GM20000 (cell line): ENCODE measurements around the gene PTPRN.

Experiments
- DNase-seq: peaks from one replicate; pipeline ENCODE4 v3.0.0; 2012; ENCODE audit warnings: low spot score
- TF ChIP-seq, protein P1 (sequence below): IDR thresholded peaks from 2 replicates; pipeline ENCODE4 v1.5.1; 2012; ENCODE audit warnings: mild to moderate bottlenecking, control low read depth; ENCODE audit errors: extremely low read depth, missing control alignments

Gene PTPRN

DNA sequence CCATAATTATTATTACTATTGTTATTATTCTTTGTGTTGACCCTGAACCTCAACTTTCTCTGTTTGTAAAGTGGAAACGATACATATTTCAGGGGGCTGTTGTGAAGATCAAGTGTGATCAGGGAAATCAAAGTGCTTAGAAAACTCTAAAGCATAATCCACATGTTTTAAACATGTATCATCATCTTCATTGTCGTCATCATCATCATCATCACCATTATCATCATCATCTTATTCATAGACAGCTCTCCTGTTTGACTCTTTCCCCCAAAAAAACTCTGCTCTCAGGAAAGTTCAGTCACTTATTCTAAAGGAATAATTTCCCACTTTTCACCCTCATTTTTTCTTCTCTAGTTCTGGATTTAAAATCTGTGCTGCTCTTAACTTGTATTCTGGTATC is 5.0 kb downstream of the PTPRN start:
- TF ChIP-seq, protein P1, sequence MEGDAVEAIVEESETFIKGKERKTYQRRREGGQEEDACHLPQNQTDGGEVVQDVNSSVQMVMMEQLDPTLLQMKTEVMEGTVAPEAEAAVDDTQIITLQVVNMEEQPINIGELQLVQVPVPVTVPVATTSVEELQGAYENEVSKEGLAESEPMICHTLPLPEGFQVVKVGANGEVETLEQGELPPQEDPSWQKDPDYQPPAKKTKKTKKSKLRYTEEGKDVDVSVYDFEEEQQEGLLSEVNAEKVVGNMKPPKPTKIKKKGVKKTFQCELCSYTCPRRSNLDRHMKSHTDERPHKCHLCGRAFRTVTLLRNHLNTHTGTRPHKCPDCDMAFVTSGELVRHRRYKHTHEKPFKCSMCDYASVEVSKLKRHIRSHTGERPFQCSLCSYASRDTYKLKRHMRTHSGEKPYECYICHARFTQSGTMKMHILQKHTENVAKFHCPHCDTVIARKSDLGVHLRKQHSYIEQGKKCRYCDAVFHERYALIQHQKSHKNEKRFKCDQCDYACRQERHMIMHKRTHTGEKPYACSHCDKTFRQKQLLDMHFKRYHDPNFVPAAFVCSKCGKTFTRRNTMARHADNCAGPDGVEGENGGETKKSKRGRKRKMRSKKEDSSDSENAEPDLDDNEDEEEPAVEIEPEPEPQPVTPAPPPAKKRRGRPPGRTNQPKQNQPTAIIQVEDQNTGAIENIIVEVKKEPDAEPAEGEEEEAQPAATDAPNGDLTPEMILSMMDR: no peak
- no peak for DNase-seq

DNA sequence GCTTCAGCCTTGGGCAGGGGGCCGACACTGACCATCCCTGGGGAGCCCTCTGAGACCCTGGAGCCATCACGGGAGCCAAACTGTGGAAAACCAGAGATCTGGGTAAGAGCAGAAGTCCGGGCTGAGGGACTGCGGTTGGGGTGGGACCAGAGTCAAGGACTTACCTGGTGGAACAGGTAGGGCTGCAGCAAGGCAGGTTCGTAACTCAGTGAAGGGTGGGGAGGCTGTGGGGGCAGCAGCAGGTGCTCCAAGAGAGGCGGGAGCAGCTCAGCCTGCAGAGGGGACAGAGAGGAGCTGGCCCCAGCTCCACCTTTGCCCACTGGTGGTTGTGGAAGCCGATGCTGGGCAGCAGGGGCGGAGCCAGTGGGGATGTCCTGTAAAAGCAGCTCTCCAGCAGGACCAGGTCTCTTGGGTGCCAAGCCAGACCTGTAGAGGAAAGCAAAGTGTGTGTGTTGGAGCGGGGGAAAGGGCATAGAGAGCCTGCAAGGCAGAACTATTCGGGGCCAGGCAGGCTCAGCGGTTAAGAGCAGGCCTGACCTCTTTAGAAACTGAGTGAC is 6.7 kb downstream of the PTPRN start:
- no peak for DNase-seq
- TF ChIP-seq, protein P1: no peak

DNA sequence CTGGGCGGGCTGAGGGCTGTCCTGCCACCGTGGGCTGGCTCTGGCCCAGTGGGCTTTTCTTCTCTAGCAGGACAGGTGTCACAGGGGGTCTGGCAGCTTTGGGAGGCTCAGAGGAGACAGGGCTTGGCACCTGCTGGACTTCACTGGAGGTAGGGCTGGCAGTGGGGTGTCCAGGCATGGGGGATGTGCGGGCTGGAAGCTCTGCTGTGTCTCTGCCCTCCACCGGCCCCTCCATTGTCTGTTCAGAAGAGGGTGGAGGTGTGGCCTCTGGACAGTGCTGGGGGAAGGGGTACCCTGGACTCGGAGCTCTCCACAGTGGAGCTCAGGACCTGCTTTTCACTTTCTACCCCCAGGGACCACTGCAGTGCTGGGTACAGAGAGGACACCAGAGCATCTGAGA is 9.2 kb downstream of the PTPRN start:
- TF ChIP-seq, protein P1: no peak
- no peak for DNase-seq

DNA sequence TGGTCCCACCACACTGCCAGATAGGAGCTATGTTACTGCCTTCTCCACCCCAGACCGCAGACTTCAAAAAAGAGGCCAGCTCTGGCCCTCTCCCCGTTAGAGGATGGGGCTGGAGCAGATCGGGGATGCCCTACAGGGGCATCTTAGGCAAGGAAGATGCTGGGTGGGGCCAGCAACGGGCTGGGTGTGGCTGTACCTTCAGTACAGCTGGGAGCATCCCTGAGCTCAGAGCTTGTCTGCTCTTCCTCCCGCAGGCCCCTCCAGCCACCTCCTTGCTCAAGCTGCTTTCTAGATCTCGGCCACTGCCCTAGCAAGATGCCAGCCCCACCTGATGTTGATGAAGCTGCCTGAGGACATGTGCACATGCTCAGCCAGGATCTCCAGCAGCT is 9.8 kb downstream of the PTPRN start:
- TF ChIP-seq, protein P1: no peak

DNA sequence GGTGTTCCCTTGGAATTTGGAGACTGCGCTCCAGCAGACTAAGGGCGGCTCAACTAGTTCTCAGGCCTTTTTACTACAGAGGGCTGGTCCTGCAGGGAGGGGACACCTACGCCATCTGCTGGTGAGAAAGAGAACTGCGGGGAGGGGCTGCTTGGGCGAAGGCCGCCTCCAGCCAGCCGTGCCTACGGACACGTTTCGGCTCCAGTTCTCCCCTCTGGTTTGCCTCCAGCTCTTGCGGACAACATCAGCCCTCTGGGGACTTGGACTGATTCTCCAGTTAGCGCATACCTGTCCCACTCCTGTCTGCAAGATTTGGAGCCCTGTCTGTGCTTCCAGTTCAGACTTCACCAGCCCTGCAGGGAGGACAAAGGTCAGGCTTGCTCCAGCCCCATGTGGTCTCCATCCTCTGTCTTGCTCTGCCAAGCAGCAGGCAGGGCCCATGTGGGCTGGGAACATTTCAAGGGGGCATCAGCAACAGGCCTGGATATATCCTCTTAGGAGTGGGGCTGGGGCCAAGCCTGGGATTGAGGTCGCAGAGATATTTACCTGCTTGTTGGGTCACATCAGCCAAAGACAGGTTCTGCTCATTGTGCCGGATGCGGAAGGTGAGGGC is 10.3 kb downstream of the PTPRN start:
- TF ChIP-seq, protein P1: peak; percentile 94
- peak; percentile 94 for DNase-seq

More for the DNA sequence above, 9.8 kb downstream of the PTPRN start:
- DNase-seq: no peak

DNA sequence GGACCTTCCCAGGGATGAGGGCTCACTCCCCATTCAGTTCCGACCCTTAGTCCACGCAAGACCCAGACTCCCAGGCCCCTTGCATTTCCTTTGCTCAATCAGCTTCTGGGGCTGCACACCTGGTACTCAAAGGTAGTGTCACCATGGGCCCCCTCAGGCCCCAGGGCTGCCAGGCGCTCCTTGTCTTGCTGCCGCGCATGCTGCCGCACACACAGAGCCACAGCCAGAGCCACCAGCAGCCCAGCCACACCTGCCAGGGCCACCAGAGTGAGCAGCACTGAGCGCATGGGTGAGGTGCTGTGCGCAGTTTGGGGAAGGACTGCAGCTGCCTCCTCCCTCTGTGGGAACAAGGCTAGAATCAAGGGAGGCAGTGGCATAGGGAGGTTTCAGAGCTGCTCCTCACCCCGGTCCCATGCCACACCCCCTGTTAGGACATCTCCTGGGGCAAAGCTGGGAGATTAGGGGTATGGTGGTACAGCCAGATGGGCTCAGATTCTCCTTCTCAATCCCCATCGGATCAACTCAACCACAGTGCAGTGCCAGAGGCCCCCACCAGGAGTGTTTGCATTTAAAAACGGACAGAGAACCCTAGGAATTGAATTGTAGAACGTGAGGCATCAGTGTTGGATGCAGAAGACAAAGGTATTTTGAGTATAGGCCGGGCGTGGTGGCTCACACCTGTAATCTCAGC is 11.3 kb downstream of the PTPRN start:
- TF ChIP-seq, protein P1: no peak
- no peak for DNase-seq

DNA sequence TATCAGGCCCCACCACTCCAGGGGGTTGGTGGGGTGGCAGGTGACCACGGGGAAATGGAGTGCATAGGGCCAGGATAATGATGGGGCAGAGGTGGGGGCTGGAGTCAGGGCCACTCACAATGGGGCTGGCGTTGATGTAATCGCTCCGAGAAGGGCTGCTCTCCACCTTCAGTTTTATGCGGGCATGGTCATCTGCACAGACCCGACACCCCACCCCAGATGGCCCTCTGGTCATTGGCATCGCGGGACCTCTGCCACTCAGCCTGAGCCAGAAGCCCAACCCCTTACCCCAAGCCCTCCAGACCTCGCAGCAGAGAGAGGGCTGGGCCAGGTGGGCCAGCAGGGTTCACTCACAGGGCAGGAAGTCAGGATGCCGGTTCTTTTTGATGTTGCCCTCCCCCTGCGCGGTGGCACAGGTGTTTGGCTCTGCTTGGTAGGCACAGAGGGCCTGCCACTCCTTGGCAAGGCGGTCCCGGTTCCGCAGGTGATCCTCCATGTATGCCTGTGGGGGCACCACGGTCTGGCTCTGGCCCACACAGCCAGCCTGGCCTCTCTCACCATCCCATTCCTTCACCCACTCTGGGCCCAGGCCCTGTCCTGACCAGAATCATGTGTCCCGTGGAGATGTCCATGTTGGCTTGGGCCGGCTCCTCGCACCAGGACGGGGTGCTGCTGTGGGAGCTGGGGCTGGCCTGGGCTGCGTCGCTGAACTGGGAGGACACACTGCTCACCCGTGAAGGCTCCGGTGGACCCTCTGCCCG is 12.4 kb downstream of the PTPRN start:
- TF ChIP-seq, protein P1: no peak
- no peak for DNase-seq
